A549 treated with CORT108297 at 1 μM for 4 hours (cell line): Measurements from ENCODE around the gene RPP21. TPM values are rescaled to one million over a fixed set of nuclear protein-coding genes. Genes with fewer than 3 reads are reported as not detected.

Source experiments
- total RNA-seq: library from RNA; stranded (reverse); fragments of 200-300 nt; extraction: Qiagen RNA extraction; gene quantifications from 5 replicates; pipeline ENCODE4 v1.2.3, GENCODE V29; 2022

RPP21 gene
- 62.2 to 73.8 TPM (median 71.8 TPM) in 5 replicates for total RNA-seq

GRCh38 chr6:30344868-30345671 is at the start of gene RPP21:
RPP21 (plus strand) TSS chr6:30345156; CDS start chr6:30345172, 16 bp downstream.

GRCh38 chr6:30326526-30327231 is 18.3 kb upstream of the RPP21 start, which contains the start of gene TRIM39:
TRIM39 (plus strand) TSS chr6:30326927; CDS start chr6:30329318, 2,391 bp downstream.

Other genes with a start within 250 kb of the RPP21 start
- gene TRIM31, start 232.1 kb upstream of the RPP21 start, total RNA-seq: 1.0 to 1.8 TPM (median 1.3 TPM) in 5 replicates
- not detected in 5 replicates for gene TRIM40, start 209.0 kb upstream of the RPP21 start, total RNA-seq
- gene TRIM10, start 183.9 kb upstream of the RPP21 start, total RNA-seq: 0.02 TPM in 1 of 5 replicates, not detected in the others
- 0.08 to 0.09 TPM in 2 of 5 replicates, not detected in the others for gene TRIM15, start 181.6 kb upstream of the RPP21 start, total RNA-seq
- 24.1 to 27.1 TPM (median 25.8 TPM) in 5 replicates for gene TRIM26, start 131.8 kb upstream of the RPP21 start, total RNA-seq
- 6.7 to 8.1 TPM (median 7.4 TPM) in 5 replicates for gene TRIM39, start 18.2 kb upstream of the RPP21 start, total RNA-seq
- gene HLA-E, start 144.4 kb downstream of the RPP21 start, total RNA-seq: 60.3 to 71.4 TPM (median 61.8 TPM) in 5 replicates
- gene GNL1, start 211.3 kb downstream of the RPP21 start, total RNA-seq: 28.4 to 36.7 TPM (median 33.9 TPM) in 5 replicates
- gene PRR3, start 212.1 kb downstream of the RPP21 start, total RNA-seq: 14.5 to 17.3 TPM (median 16.5 TPM) in 5 replicates
- gene ABCF1, start 226.3 kb downstream of the RPP21 start, total RNA-seq: 50.4 to 58.2 TPM (median 52.3 TPM) in 5 replicates